GM21367 (cell line): ENCODE data around the gene COA1.
"Not testable (repeated sequence)": the region's sequence is repeated elsewhere in the genome, so short reads cannot be mapped to it uniquely, and the experiment has no call there.

ENCODE experiments used
- ATAC-seq: cut with Tn5 transposase; IDR thresholded peaks from one replicate; pipeline ENCODE4 v1.9.1; 2021; ENCODE audit not compliant: unreplicated experiment

Gene COA1

GRCh38 chr7:43634384-43634783 is 94.9 kb downstream of the COA1 start:
- ATAC-seq: no peak

- ATAC-seq: no peak
Observed at GRCh38 chr7:43632746-43633145, 96.6 kb downstream of the COA1 start.

GRCh38 chr7:43631559-43631958 is 97.8 kb downstream of the COA1 start:
- no peak for ATAC-seq

- ATAC-seq: no peak
Observed at GRCh38 chr7:43630482-43630881, 98.8 kb downstream of the COA1 start.

DNA sequence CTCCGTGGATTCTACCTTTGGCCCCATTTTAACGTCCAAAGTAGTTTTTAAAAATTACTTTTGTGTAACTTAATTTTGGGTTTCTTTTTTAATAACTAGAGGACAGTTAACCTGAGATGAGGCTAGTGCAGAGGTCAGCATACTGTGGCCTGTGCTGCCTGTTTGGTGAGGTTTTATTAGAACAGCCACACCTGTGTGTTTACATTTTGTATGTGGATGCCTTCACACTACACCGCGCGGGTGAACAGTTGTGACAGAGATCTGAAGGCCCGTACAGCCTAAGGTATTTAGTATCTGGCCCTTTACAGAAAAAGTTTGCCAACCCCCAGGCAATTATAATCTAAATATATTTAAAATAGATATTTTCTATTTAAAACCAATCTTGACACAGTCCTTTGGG is 99.5 kb downstream of the COA1 start:
- ATAC-seq: no peak

GRCh38 chr7:43628431-43628830 is 100.9 kb downstream of the COA1 start:
- no peak for ATAC-seq

- ATAC-seq: not testable (repeated sequence)
Observed at GRCh38 chr7:43627798-43628197, 101.5 kb downstream of the COA1 start.

DNA sequence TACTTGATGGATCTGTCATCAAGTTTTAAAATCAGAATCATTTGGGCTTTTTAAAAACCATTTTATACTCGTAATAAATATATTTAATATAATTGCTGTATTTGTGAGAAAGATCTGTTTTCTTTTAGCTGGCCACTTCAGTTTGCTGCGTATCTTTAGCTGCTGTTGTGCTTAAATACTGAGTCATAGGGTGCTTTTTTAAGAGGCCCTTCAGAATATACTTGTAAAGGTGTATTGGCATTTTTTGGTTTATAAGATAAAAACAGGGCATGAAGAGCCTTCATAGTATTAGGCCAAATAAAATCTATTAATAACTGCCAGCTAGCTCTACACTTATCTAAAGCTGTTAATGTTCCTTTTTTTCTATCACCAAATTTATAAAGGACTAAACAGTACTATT is 102.6 kb downstream of the COA1 start:
- ATAC-seq: no peak

- no peak for ATAC-seq
Observed at GRCh38 chr7:43625980-43626379, 103.3 kb downstream of the COA1 start.

DNA sequence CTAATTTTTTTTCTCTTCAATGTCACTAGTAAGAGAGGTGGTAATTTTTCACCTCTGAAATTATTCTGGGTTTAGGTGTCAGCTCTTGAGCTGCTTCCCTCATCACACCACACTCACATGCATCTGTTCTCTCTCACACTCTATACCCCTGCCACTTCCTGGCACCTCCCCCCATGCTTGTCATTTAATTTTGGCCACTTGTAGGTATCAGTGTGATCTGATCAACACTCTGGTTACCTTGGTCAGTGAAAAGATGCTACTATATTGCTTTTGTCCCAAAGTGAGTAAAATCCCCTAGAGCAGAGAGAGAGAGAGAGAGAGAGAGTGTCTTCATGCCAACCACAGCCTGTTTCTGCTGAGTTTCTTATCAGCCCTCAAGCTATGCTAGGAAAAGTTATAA is 103.9 kb downstream of the COA1 start:
- ATAC-seq: no peak

GRCh38 chr7:43624156-43624555 is 105.2 kb downstream of the COA1 start:
- no peak for ATAC-seq

- no peak for ATAC-seq
Observed at GRCh38 chr7:43621729-43622448, 107.4 kb downstream of the COA1 start.

GRCh38 chr7:43619213-43620012 is 109.9 kb downstream of the COA1 start:
- ATAC-seq: no peak

- ATAC-seq: no peak
Observed at GRCh38 chr7:43618073-43618472, 111.2 kb downstream of the COA1 start.

DNA sequence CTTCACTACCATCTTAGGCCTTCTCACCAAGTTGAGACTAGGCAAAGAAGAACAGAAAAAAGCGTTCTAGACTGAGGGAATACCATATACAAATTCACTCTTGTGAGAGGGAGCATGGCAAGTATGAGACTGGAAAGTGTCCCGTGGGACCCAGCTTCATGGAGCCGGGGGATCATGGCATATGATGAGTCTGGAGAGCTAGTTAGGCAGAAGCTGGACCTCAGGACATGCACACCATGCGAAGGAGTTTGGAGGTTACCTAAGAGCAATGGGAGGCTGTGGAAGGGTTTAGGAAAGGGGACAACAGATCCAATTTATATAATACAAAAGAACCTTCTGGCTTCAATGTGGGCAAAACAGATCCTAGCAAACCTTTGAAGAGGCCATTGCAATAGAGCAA is 112.3 kb downstream of the COA1 start:
- no peak for ATAC-seq

- no peak for ATAC-seq
Observed at GRCh38 chr7:43615558-43616145, 113.7 kb downstream of the COA1 start.

DNA sequence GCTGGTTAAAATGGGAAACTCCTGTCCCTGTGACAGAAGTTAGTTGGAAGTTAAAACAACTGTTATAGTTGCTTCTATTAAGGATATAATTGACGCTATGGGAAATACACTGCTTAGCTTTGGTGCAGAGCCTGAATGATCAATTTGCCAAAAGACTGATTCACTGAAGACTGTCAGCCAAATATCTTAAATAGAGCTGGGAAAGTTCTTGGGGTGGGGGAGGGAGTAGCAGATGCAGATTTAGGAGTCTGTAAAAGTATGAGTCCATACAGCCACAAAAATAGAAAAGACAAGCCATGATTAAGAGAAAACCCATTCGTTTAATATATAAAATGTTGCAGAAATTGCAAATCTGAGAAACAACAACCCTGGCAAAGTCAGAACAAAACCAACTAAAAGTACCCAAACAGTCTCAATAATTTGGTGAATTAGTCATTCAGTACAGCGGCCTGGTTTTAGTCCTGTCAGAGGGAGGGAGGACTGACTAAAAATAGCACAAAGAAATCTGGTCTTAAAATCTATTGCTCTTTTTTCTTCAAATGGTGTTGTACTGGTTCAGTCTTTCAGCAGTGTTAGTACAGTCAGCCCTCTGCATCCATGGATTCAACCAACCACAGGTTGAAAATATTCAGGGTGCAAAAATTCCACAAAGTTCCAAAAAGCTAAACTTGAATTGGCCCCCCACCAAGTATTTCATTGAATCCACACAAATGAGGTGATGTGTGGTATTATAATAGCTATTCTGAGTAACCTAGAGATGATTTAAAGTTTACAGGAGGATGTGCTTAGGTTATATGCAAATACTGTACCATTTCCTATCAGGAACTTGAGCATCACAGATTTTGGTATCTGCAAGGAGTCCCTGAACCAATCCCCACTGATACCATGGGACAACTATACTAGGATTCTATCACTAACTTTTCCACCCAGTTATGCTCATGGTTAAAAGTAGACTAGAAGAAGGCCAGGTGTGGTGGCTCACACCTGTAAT is 116.4 kb downstream of the COA1 start:
- ATAC-seq: peak; percentile 48

- no peak for ATAC-seq
Observed at GRCh38 chr7:43612128-43612527, 117.2 kb downstream of the COA1 start.

- ATAC-seq: no peak
Observed at GRCh38 chr7:43609097-43609496, 120.2 kb downstream of the COA1 start.

GRCh38 chr7:43604251-43604650 is 125.1 kb downstream of the COA1 start:
- ATAC-seq: no peak

GRCh38 chr7:43602256-43602655 is 127.1 kb downstream of the COA1 start:
- no peak for ATAC-seq
